HCT116 (cell line): Measurements from ENCODE around the gene DLG2. TPM values are rescaled to one million over a fixed set of nuclear protein-coding genes. Genes with fewer than 3 reads are reported as not detected.
"Not testable (repeated sequence)": the region's sequence is repeated elsewhere in the genome, so short reads cannot be mapped to it uniquely, and the experiment has no call there.

ENCODE experiments used
- ATAC-seq: fragments of 200-7000 bp; cut with Tn5 transposase; 2 replicates; pipeline ENCODE4 v1.9.1; 2020; ENCODE audit warnings: mild to moderate bottlenecking, moderate library complexity
- BruUV-seq: library from RNA; stranded (reverse); fragments of 400-500 nt; replicated peaks from 2 replicates; lab custom pipeline; 2021; lab: Mats Ljungman, UMichigan
- CTCF ChIA-PET: fragments of 300-600 bp; sonication (Branson Sonifier 250); formaldehyde crosslinking; loops from one replicate; lab custom pipeline; 2021; ENCODE audit warnings: antibody characterized with exemption; lab: Charles Lee
- POLR2A ChIA-PET: fragments of 300-600, 350-600 bp; sonication (Branson Sonifier 250); formaldehyde crosslinking; loops from one replicate; lab custom pipeline; 2021; ENCODE audit warnings: antibody characterized with exemption; lab: Charles Lee
- RAD21 ChIA-PET, 2 experiments: fragments of 300-600 bp; sonication (Branson Sonifier 250); formaldehyde crosslinking; loops; one replicate each; lab custom pipeline; 2023; ENCODE audit warnings: low total read pairs in 2 of 2; ENCODE audit not compliant: uncharacterized antibody in 2 of 2, unreplicated experiment in 2 of 2, low non-redundant PET in 1 of 2; lab: Charles Lee
- DNase-seq: peaks from one replicate; pipeline ENCODE4 v3.0.0-alpha.2; 2010; ENCODE audit warnings: low read depth, low spot score
- H2AFZ ChIP-seq: fragments of 200-600 bp; shearing (Covaris generic), sonication (generic); 2 replicates; pipeline ENCODE4 v1.6.1; 2017; ENCODE audit warnings: low read depth, mixed run types, mixed read lengths, antibody characterized with exemption, low read length; ENCODE audit not compliant: poor library complexity, severe bottlenecking
- H3K27ac ChIP-seq: 2 replicates; pipeline ENCODE4 v1.5.1; 2012; ENCODE audit warnings: low read depth, low read length
- H3K27me3 ChIP-seq: fragments of 200-600 bp; sonication (generic); 2 replicates; pipeline ENCODE4 v1.6.1; 2016; ENCODE audit warnings: mixed run types, low read length, mixed read lengths; ENCODE audit not compliant: insufficient read depth
- H3K36me3 ChIP-seq, 2 experiments: fragments of 200-500 bp in 1 of 2; fragments of 200-600 bp in 1 of 2; sonication (Bioruptor generic) in 1 of 2; sonication (generic) in 1 of 2; 2 replicates each; pipeline versions ENCODE4 v1.5.1 to v1.6.1; 2014 to 2016; ENCODE audit warnings: low read length in 2 of 2, inconsistent platforms in 1 of 2, mixed read lengths in 1 of 2, mixed run types in 1 of 2; ENCODE audit not compliant: insufficient read depth in 2 of 2, control insufficient read depth in 1 of 2
- H3K4me1 ChIP-seq, 2 experiments: fragments of 200-600 bp in 1 of 2; sonication (generic) in 1 of 2; 2 replicates each; pipeline versions ENCODE4 v1.5.1 to v1.6.1; 2012 to 2017; ENCODE audit warnings: low read length in 2 of 2, inconsistent platforms in 1 of 2, mild to moderate bottlenecking in 1 of 2, mixed read lengths in 1 of 2, mixed run types in 1 of 2, moderate library complexity in 1 of 2; ENCODE audit not compliant: insufficient read depth in 2 of 2, control insufficient read depth in 1 of 2
- H3K4me2 ChIP-seq: fragments of 200-600 bp; sonication (generic); 2 replicates; pipeline ENCODE4 v1.6.1; 2017; ENCODE audit warnings: mixed run types, low read length, mixed read lengths
- H3K4me3 ChIP-seq, 2 experiments: fragments of 200-600 bp in 1 of 2; sonication (generic) in 1 of 2; replicated peaks in 1 of 2; 2 replicates each; pipeline ENCODE4 v1.5.1; 2011 to 2016; ENCODE audit warnings: low read length in 2 of 2, control low read depth in 1 of 2, low read depth in 1 of 2, mild to moderate bottlenecking in 1 of 2, mixed read lengths in 1 of 2, mixed run types in 1 of 2
- H3K79me2 ChIP-seq: fragments of 200-600 bp; sonication (generic); 2 replicates; pipeline ENCODE4 v1.6.1; 2017; ENCODE audit warnings: mild to moderate bottlenecking, mixed run types, low read length, moderate library complexity, mixed read lengths; ENCODE audit not compliant: insufficient read depth
- H3K9ac ChIP-seq: fragments of 200-600 bp; sonication (generic); 2 replicates; pipeline ENCODE4 v1.6.1; 2016; ENCODE audit warnings: low read length, mixed read lengths
- H3K9me2 ChIP-seq: fragments of 200-600 bp; sonication (generic), shearing (Covaris generic); 2 replicates; pipeline ENCODE4 v1.6.1; 2017; ENCODE audit warnings: mixed run types, mild to moderate bottlenecking, moderate library complexity; ENCODE audit not compliant: insufficient read depth
- H3K9me3 ChIP-seq, 2 experiments: fragments of 200-500 bp in 1 of 2; fragments of 200-600 bp in 1 of 2; sonication (Bioruptor generic) in 1 of 2; sonication (generic) in 1 of 2; 2 replicates each; pipeline ENCODE4 v1.6.1; 2014 to 2017; ENCODE audit warnings: low read length in 2 of 2, mixed read lengths in 2 of 2, inconsistent platforms in 1 of 2, low read depth in 1 of 2, mild to moderate bottlenecking in 1 of 2, mixed run types in 1 of 2, moderate library complexity in 1 of 2; ENCODE audit not compliant: control insufficient read depth in 1 of 2, insufficient read depth in 1 of 2
- H4K20me1 ChIP-seq: fragments of 200-600 bp; sonication (generic), shearing (Covaris generic); 2 replicates; pipeline ENCODE4 v1.6.1; 2017; ENCODE audit warnings: mixed run types, mild to moderate bottlenecking, moderate library complexity; ENCODE audit not compliant: insufficient read depth
- EGR1 ChIP-seq: IDR thresholded peaks from 2 replicates; pipeline ENCODE4 v1.6.1; 2012; ENCODE audit warnings: low read depth
- ELF1 ChIP-seq: IDR thresholded peaks from 2 replicates; pipeline ENCODE4 v1.6.1; 2012; ENCODE audit warnings: low read depth, borderline replicate concordance
- EZH2 ChIP-seq: fragments of 200-600 bp; sonication (generic); IDR thresholded peaks from 2 replicates; pipeline ENCODE4 v1.6.1; 2017; ENCODE audit warnings: antibody characterized with exemption, mixed run types
- EZH2phosphoT487 ChIP-seq: fragments of 200-600 bp; IDR thresholded peaks from 2 replicates; pipeline ENCODE4 v1.6.1; 2018; ENCODE audit warnings: antibody characterized with exemption, borderline replicate concordance
- FOSL1 ChIP-seq: IDR thresholded peaks from 2 replicates; pipeline ENCODE4 v1.6.1; 2012; ENCODE audit warnings: low read depth
- JUND ChIP-seq: IDR thresholded peaks from 2 replicates; pipeline ENCODE4 v1.6.1; 2012
- POLR2AphosphoS5 ChIP-seq: IDR thresholded peaks from 2 replicates; pipeline ENCODE4 v1.6.1; 2011; ENCODE audit warnings: mild to moderate bottlenecking, low read depth, low read length, moderate library complexity
- RAD21 ChIP-seq: IDR thresholded peaks from 2 replicates; pipeline ENCODE4 v1.6.1; 2012; ENCODE audit warnings: low read depth, mild to moderate bottlenecking
- SIN3A ChIP-seq: IDR thresholded peaks from 2 replicates; pipeline ENCODE4 v1.6.1; 2012; ENCODE audit warnings: low read depth
- SP1 ChIP-seq: IDR thresholded peaks from 2 replicates; pipeline ENCODE4 v1.6.1; 2012; ENCODE audit warnings: low read depth
- SRF ChIP-seq: IDR thresholded peaks from 2 replicates; pipeline ENCODE4 v1.6.1; 2012; ENCODE audit warnings: low read depth
- TCF7L2 ChIP-seq: IDR thresholded peaks from 2 replicates; pipeline ENCODE4 v1.7.0; 2011; ENCODE audit warnings: borderline replicate concordance, inconsistent platforms; ENCODE audit not compliant: insufficient read depth, insufficient read length; ENCODE audit errors: extremely low read depth
- YY1 ChIP-seq: IDR thresholded peaks from 2 replicates; pipeline ENCODE4 v1.6.1; 2011; ENCODE audit warnings: low read length, low read depth, moderate library complexity, mild to moderate bottlenecking; ENCODE audit not compliant: insufficient replicate concordance; ENCODE audit errors: extremely low read depth
- intact Hi-C: fragments of 100-400 bp; cut with micrococcal nuclease; formaldehyde crosslinking; loops from 2 replicates; pipeline ENCODE4 v1.10.0; 2022
- total RNA-seq: library from RNA; stranded (reverse); gene quantifications from one replicate; pipeline ENCODE4 v1.2.1, GENCODE V29; 2021; ENCODE audit not compliant: unreplicated experiment
- TF ChIP-seq, protein P1 (sequence below): IDR thresholded peaks from 2 replicates; pipeline ENCODE4 v1.6.1; 2011; ENCODE audit warnings: mild to moderate bottlenecking, low read length, moderate library complexity; ENCODE audit not compliant: insufficient replicate concordance; ENCODE audit errors: extremely low read depth
- TF ChIP-seq, protein P2 (sequence below): IDR thresholded peaks from 2 replicates; pipeline ENCODE4 v1.6.1; 2012
- TF ChIP-seq, protein P3 (sequence below): IDR thresholded peaks from 2 replicates; pipeline ENCODE4 v1.6.1; 2012
- TF ChIP-seq, protein P4 (sequence below), 3 experiments: fragments of 200-600 bp in 1 of 3; sonication (generic) in 1 of 3; IDR thresholded peaks in 2 of 3; conservative IDR thresholded peaks in 1 of 3; 2 replicates each; pipeline ENCODE4 v1.5.1; 2012 to 2017; ENCODE audit warnings: low read depth in 2 of 3, low read length in 2 of 3, antibody characterized with exemption in 1 of 3, borderline replicate concordance in 1 of 3, control low read depth in 1 of 3, mild to moderate bottlenecking in 1 of 3, mixed read lengths in 1 of 3, mixed run types in 1 of 3, moderate library complexity in 1 of 3; ENCODE audit not compliant: insufficient read depth in 1 of 3

Gene DLG2
- total RNA-seq, 1 experiment from 2014 or later = 2.4 TPM

DNA sequence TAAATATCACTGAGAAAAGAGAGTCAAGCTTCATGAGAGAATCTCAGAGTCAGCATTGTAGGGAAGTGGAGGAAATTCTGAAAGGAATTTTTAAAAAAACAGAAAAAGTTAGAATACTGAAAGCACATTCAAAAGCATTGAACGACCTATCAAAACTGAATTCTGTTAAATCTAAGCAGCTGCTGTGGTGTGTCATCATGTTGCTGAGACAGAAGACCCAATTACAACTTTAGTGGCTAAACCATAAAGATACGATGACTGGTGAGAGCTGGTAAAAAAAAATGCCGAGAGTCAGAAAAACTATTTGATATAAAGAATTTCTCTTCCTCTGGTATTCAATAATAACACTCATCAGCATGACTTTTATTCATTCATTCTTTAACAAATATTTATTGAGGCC lies 220.8 kb downstream of the DLG2 start:
- RAD21 ChIA-PET = no interaction called here
- BruUV-seq = no TSS peak
- ATAC-seq = no peak

DNA sequence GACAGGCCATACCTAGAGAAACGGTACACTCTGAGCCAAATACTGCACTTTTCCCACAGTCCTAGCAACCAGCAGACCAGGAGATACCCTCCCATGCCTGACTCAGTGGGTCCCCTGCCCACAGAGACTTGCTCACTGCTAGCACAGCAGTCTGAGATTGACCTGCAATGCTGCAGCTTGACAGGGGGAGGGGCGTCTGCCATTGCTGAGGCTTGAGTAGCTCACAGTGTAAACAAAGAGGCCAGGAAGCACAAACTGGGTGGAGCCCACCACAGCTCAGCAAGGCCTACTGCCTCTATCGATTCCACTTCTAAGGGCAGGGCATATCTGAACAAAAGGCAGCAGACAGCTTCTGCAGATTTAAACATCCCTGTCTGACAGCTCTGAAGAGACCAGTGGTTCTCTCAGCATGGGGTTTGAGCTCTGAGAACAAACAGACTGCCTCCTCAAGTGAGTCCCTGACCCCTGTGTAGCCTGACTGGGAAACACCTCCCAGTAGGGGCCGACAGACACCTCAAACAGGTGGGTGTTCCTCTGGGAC lies 231.6 kb downstream of the DLG2 start:
- H3K9ac ChIP-seq, CTCF ChIA-PET, H3K27ac ChIP-seq, DNase-seq, H3K9me3 ChIP-seq, H3K4me3 ChIP-seq, H3K9me2 ChIP-seq, RAD21 ChIA-PET, BruUV-seq, intact Hi-C loops, H4K20me1 ChIP-seq, H3K27me3 ChIP-seq, H3K4me2 ChIP-seq, H2AFZ ChIP-seq, H3K79me2 ChIP-seq, H3K4me1 ChIP-seq, ATAC-seq, POLR2A ChIA-PET, H3K36me3 ChIP-seq: not testable (repeated sequence)

More for the DNA sequence above, 220.8 kb downstream of the DLG2 start:
- H3K79me2 ChIP-seq = no peaks in the 10 kb centered on the region
- H2AFZ ChIP-seq = no peak overlapping the region
- no peaks in the 10 kb centered on the region for H3K9me2 ChIP-seq
- no peaks in the 10 kb centered on the region for H4K20me1 ChIP-seq
- intact Hi-C loops = no loop called here
- TF ChIP-seq EZH2phosphoT487 (no peak), EGR1 (no peak), SRF (no peak), ELF1 (no peak), JUND (no peak), EZH2 (no peak), FOSL1 (no peak), POLR2AphosphoS5 (no peak), YY1 (no peak), SP1 (no peak), TCF7L2 (no peak), SIN3A (no peak), RAD21 (no peak)
- TF ChIP-seq, protein P1, sequence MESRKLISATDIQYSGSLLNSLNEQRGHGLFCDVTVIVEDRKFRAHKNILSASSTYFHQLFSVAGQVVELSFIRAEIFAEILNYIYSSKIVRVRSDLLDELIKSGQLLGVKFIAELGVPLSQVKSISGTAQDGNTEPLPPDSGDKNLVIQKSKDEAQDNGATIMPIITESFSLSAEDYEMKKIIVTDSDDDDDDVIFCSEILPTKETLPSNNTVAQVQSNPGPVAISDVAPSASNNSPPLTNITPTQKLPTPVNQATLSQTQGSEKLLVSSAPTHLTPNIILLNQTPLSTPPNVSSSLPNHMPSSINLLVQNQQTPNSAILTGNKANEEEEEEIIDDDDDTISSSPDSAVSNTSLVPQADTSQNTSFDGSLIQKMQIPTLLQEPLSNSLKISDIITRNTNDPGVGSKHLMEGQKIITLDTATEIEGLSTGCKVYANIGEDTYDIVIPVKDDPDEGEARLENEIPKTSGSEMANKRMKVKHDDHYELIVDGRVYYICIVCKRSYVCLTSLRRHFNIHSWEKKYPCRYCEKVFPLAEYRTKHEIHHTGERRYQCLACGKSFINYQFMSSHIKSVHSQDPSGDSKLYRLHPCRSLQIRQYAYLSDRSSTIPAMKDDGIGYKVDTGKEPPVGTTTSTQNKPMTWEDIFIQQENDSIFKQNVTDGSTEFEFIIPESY = no peak
- TF ChIP-seq, protein P2, sequence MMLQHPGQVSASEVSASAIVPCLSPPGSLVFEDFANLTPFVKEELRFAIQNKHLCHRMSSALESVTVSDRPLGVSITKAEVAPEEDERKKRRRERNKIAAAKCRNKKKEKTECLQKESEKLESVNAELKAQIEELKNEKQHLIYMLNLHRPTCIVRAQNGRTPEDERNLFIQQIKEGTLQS = no peak
- TF ChIP-seq, protein P3, sequence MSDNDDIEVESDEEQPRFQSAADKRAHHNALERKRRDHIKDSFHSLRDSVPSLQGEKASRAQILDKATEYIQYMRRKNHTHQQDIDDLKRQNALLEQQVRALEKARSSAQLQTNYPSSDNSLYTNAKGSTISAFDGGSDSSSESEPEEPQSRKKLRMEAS = no peak
- TF ChIP-seq, protein P4, sequence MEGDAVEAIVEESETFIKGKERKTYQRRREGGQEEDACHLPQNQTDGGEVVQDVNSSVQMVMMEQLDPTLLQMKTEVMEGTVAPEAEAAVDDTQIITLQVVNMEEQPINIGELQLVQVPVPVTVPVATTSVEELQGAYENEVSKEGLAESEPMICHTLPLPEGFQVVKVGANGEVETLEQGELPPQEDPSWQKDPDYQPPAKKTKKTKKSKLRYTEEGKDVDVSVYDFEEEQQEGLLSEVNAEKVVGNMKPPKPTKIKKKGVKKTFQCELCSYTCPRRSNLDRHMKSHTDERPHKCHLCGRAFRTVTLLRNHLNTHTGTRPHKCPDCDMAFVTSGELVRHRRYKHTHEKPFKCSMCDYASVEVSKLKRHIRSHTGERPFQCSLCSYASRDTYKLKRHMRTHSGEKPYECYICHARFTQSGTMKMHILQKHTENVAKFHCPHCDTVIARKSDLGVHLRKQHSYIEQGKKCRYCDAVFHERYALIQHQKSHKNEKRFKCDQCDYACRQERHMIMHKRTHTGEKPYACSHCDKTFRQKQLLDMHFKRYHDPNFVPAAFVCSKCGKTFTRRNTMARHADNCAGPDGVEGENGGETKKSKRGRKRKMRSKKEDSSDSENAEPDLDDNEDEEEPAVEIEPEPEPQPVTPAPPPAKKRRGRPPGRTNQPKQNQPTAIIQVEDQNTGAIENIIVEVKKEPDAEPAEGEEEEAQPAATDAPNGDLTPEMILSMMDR (IDR thresholded peaks at IDR 0.05 in 2 of 3, conservative IDR thresholded peaks at IDR 0.05 in 1 of 3; ENCODE audit: borderline replicate concordance in 1 of 3, insufficient read depth in 1 of 3, low read depth in 2 of 3, low read length in 2 of 3) = no peak
- H3K4me2 ChIP-seq = no peak overlapping the region
- H3K27ac ChIP-seq = no peak overlapping the region
- H3K27me3 ChIP-seq = 0 out of 2 replicates have a peak, but pooled peaks cover 6% of the 10 kb centered on the region
- no peaks in the 10 kb centered on the region for H3K36me3 ChIP-seq
- no peaks in the 10 kb centered on the region for H3K9me3 ChIP-seq
- H3K9ac ChIP-seq = no peak overlapping the region
- ChIA-PET POLR2A (no interaction called here), CTCF (no interaction called here)
- no peaks in the 10 kb centered on the region for H3K4me1 ChIP-seq
- DNase-seq = no peak
- H3K4me3 ChIP-seq = no peak overlapping the region
